ENCODE measurements around the gene WFIKKN1.

DNA sequence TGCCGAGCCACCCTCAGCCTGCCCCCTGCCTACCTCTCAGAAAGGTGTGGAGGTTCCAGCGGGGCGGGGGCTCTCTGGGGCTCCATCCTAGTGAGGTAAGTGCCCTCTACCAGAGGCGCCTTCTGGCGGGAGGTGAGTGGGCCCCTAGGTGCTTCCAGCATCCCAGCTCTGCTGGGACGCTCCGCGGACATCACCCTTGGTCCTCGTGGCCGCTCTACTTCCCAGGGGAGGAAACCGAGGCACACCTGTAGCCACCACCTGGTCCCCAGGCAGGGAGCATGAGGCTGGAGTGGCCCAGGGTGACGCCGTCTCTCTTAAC, 12.2 kb downstream of the WFIKKN1 start:
- TF ChIP-seq, protein P1, sequence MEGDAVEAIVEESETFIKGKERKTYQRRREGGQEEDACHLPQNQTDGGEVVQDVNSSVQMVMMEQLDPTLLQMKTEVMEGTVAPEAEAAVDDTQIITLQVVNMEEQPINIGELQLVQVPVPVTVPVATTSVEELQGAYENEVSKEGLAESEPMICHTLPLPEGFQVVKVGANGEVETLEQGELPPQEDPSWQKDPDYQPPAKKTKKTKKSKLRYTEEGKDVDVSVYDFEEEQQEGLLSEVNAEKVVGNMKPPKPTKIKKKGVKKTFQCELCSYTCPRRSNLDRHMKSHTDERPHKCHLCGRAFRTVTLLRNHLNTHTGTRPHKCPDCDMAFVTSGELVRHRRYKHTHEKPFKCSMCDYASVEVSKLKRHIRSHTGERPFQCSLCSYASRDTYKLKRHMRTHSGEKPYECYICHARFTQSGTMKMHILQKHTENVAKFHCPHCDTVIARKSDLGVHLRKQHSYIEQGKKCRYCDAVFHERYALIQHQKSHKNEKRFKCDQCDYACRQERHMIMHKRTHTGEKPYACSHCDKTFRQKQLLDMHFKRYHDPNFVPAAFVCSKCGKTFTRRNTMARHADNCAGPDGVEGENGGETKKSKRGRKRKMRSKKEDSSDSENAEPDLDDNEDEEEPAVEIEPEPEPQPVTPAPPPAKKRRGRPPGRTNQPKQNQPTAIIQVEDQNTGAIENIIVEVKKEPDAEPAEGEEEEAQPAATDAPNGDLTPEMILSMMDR (IDR thresholded peaks at IDR 0.05; ENCODE audit: insufficient read depth, low read depth, low read length): no peak
- TF ChIP-seq EZH2 (IDR thresholded peaks at IDR 0.05; ENCODE audit: insufficient read depth, low read length): no peak
